GM21515 (cell line): ENCODE data around the gene MCM6.

Experiments
- ATAC-seq: cut with Tn5 transposase; IDR thresholded peaks from one replicate; pipeline ENCODE4 v1.9.1; 2021; ENCODE audit not compliant: unreplicated experiment

The MCM6 gene

DNA sequence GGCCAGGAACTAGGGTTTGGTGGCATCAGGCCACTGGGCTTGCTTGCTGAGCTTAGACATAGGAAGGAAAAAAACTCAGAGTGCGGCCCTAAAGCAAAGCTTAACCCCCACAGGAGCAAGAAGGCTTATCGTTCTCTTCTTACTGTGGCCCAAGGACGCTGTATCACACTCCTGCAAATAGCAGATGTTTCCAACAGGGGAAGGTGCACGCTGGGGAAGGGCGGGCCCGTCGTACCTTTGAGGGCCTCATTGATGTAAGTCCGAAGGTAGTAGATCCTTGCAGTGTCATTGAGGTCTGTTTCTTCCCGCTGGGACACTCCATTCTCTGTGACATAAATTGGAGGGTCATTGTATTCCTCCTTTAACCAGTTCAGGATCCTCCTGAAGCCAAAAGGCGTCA lies 85.8 kb downstream of the MCM6 start:
- ATAC-seq, result no peak
